ENCODE results near the gene RAD51B. TPM values are rescaled to one million over a fixed set of nuclear protein-coding genes. Genes with fewer than 3 reads are reported as not detected.

The RAD51B gene
- total and polyA plus RNA-seq, 2 of the 13 experiments (the other 11 are each of a cell fraction or from before 2014, with no cell fraction given), result 7.0 to 9.5 TPM

DNA sequence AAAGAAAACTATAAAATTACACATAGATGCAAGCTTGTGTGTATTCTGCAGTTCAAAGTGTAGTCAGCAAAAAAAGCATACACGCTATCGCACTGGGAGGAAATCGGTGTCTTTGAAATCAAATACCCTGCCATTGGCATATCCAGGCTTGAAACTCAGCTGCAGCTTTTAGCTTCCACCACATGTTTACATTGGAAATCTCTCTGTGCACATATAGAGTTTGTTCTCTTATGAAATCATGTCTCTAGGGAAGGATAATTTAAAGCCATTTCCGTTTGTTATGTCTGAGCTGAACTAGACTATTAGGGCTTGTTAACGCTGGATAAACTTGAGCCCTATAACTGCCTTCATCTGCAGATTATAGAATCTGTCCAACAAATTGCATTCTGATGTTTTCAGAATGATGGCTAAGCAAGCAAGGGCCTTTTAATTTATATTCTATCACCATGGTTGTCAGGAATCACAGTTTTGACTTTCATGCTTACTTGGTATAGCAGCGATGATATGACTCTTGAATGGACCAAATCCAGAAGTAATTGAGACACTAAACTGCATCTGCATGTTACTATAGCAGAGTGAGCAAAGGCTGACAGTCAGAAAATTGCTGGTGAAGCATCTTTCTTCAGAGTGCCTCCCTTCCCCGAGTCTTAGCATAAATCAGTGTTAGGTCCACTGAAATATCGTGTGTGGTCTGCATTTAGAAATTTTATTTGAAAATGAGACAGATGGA is 530.5 kb downstream of the RAD51B start (continued):
- TF ChIP-seq, protein P1, sequence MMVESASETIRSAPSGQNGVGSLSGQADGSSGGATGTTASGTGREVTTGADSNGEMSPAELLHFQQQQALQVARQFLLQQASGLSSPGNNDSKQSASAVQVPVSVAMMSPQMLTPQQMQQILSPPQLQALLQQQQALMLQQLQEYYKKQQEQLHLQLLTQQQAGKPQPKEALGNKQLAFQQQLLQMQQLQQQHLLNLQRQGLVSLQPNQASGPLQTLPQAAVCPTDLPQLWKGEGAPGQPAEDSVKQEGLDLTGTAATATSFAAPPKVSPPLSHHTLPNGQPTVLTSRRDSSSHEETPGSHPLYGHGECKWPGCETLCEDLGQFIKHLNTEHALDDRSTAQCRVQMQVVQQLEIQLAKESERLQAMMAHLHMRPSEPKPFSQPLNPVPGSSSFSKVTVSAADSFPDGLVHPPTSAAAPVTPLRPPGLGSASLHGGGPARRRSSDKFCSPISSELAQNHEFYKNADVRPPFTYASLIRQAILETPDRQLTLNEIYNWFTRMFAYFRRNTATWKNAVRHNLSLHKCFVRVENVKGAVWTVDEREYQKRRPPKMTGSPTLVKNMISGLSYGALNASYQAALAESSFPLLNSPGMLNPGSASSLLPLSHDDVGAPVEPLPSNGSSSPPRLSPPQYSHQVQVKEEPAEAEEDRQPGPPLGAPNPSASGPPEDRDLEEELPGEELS (CRISPR knock-in tag; IDR thresholded peaks at IDR 0.05), result peak; percentile 98
- TF ChIP-seq TRIM24 (CRISPR knock-in tag; IDR thresholded peaks at IDR 0.05), result peak; percentile 44; the same call in 1 of the 2 replicates
- 0 out of 2 replicates have a peak, but pooled peaks have one; percentile 65 for TF ChIP-seq SNAPC2 (CRISPR knock-in tag; IDR thresholded peaks at IDR 0.05)
- 0 out of 2 replicates have a peak, but pooled peaks have one; percentile 47 for TF ChIP-seq ZNF605 (CRISPR knock-in tag; IDR thresholded peaks at IDR 0.05)
- no peak for TF ChIP-seq TSC22D2 (CRISPR knock-in tag; IDR thresholded peaks at IDR 0.05; ENCODE audit: borderline replicate concordance)
- peak; percentile 76; the same call in 1 of the 2 replicates for TF ChIP-seq ZFP1 (CRISPR knock-in tag; IDR thresholded peaks at IDR 0.05)
- no peak for TF ChIP-seq HMGA1 (CRISPR knock-in tag; conservative IDR thresholded peaks at IDR 0.05)
- TF ChIP-seq, protein P2, sequence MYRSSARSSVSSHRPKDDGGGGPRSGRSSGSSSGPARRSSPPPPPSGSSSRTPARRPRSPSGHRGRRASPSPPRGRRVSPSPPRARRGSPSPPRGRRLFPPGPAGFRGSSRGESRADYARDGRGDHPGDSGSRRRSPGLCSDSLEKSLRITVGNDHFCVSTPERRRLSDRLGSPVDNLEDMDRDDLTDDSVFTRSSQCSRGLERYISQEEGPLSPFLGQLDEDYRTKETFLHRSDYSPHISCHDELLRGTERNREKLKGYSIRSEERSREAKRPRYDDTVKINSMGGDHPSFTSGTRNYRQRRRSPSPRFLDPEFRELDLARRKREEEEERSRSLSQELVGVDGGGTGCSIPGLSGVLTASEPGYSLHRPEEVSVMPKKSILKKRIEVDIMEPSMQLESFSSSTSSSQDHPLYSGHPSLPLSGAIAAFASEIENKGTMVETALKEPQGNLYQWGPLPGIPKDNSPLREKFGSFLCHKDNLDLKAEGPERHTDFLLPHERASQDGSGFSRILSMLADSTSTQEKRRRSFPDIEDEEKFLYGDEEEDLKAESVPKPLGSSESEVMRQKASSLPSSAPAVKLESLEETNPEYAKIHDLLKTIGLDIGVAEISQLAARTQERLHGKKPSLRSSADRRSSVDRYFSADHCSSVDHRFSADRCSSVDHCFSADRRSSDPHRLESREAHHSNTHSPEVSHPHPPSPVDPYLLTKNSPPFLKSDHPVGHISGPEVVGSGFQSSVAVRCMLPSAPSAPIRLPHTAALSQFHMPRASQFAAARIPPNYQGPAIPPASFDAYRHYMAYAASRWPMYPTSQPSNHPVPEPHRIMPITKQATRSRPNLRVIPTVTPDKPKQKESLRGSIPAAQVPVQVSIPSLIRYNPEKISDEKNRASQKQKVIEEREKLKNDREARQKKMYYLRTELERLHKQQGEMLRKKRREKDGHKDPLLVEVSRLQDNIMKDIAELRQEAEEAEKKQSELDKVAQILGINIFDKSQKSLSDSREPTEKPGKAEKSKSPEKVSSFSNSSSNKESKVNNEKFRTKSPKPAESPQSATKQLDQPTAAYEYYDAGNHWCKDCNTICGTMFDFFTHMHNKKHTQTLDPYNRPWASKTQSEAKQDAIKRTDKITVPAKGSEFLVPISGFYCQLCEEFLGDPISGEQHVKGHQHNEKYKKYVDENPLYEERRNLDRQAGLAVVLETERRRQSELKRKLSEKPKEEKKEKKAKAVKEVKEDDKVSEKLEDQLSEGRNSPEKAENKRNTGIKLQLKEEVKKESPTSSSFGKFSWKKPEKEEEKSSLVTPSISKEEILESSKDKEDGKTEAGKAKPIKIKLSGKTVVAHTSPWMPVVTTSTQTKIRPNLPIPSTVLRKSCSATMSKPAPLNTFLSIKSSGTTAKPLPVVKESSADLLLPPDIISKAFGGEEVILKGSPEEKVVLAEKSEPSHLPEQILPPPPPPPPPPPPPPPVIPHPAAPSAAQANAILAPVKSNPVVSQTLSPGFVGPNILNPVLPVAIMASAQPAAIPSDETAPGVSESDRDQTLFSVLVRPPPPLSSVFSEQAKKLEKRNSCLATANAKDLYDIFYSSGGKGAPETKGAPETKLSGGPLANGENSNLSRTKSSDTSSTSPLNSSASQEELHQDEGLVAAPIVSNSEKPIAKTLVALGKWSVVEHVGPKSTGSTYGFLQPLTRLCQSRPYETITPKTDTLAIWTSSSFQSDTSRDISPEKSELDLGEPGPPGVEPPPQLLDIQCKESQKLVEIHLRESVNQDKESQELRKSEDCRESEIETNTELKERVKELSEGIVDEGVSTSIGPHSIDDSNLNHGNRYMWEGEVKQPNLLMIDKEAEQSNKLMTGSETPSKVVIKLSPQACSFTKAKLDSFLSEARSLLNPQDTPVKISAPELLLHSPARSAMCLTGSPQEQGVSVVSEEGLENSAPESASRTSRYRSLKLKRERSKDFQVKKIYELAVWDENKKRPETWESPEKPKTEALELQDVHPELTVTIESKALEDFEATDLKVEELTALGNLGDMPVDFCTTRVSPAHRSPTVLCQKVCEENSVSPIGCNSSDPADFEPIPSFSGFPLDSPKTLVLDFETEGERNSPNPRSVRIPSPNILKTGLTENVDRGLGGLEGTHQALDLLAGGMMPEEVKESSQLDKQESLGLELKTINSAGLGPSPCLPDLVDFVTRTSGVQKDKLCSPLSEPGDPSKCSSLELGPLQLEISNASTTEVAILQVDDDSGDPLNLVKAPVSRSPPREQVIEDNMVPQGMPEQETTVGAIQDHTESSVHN (CRISPR knock-in tag; IDR thresholded peaks at IDR 0.05), result no peak
- peak; percentile 89 for TF ChIP-seq ZNF816 (CRISPR knock-in tag; IDR thresholded peaks at IDR 0.05; ENCODE audit: borderline replicate concordance)
- TF ChIP-seq NFYC (CRISPR knock-in tag; IDR thresholded peaks at IDR 0.05), result no peak
- TF ChIP-seq ZNF747 (CRISPR knock-in tag; IDR thresholded peaks at IDR 0.05; ENCODE audit: borderline replicate concordance), result 0 out of 2 replicates have a peak, but pooled peaks have one; percentile 77
- TF ChIP-seq, protein P3, sequence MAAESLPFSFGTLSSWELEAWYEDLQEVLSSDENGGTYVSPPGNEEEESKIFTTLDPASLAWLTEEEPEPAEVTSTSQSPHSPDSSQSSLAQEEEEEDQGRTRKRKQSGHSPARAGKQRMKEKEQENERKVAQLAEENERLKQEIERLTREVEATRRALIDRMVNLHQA (CRISPR knock-in tag; IDR thresholded peaks at IDR 0.05), result no peak
- TF ChIP-seq ZNF333 (CRISPR knock-in tag; IDR thresholded peaks at IDR 0.05; ENCODE audit: borderline replicate concordance), result no peak
- no peak for TF ChIP-seq SIN3A (IDR thresholded peaks at IDR 0.05; ENCODE audit: borderline replicate concordance, low read depth, low read length)
- TF ChIP-seq ZBTB3 (CRISPR knock-in tag; IDR thresholded peaks at IDR 0.05; ENCODE audit: borderline replicate concordance, low read depth), result peak; percentile 80; the same call in 1 of the 2 replicates
- TF ChIP-seq POGZ (CRISPR knock-in tag; IDR thresholded peaks at IDR 0.05), result peak; percentile 55; the same call in 1 of the 2 replicates
- peak; percentile 95; the same call in 1 of the 2 replicates for TF ChIP-seq ZNF792 (CRISPR knock-in tag; IDR thresholded peaks at IDR 0.05)
- TF ChIP-seq ZSCAN9 (CRISPR knock-in tag; IDR thresholded peaks at IDR 0.05; ENCODE audit: borderline replicate concordance), result peak; percentile 52; the same call in 1 of the 2 replicates
- peak; percentile 96; the same call in 1 of the 2 replicates for TF ChIP-seq NCOR1 (IDR thresholded peaks at IDR 0.05; ENCODE audit: borderline replicate concordance, low read length)
- TF ChIP-seq ZNF12 (CRISPR knock-in tag; IDR thresholded peaks at IDR 0.05), result peak; percentile 73; the same call in 1 of the 2 replicates

Measured in HepG2 (cell line).